Adrenal gland (tissue), 12 donors: Measurements from ENCODE around the gene IFT20. TPM values are rescaled to one million over a fixed set of nuclear protein-coding genes. Genes with fewer than 3 reads are reported as not detected.

Source experiments
- DNase-seq, 7 donors: peaks; one replicate each; pipeline ENCODE4 v3.0.0-alpha.2; 2019 to 2020
- H3K27ac ChIP-seq, 5 donors: fragments of 200-600 bp; sonication (generic) in 4 of 5; 1 replicate in 3 of 5; 2 replicates in 2 of 5; pipeline versions ENCODE4 v1.5.1 to v1.8.0; 2016 to 2020; ENCODE audit warnings: mild to moderate bottlenecking in 1 of 5
- H3K27me3 ChIP-seq: fragments of 200-600 bp; 2 replicates; pipeline ENCODE4 v1.8.0; 2021
- H3K36me3 ChIP-seq, 2 donors: fragments of 200-600 bp; replicated peaks in 1 of 2; 1 replicate in 1 of 2; 2 replicates in 1 of 2; pipeline versions ENCODE4 v1.5.1 to v1.8.0; 2018 to 2022
- H3K4me1 ChIP-seq, 2 donors: fragments of 200-600 bp; replicated peaks in 1 of 2; 1 replicate in 1 of 2; 2 replicates in 1 of 2; pipeline versions ENCODE4 v1.5.1 to v1.8.0; 2018 to 2021
- H3K4me3 ChIP-seq, 4 donors: fragments of 200-600 bp; sonication (generic) in 3 of 4; one replicate each; pipeline ENCODE4 v1.5.1; 2016 to 2018
- H3K9me3 ChIP-seq, 3 donors: fragments of 200-600 bp; sonication (generic) in 1 of 3; replicated peaks in 1 of 3; 1 replicate in 2 of 3; 2 replicates in 1 of 3; pipeline versions ENCODE4 v1.5.1 to v1.8.0; 2016 to 2021
- CTCF ChIP-seq, 6 experiments: fragments of 450-650 bp in 4 of 6; fragments of 200-600 bp in 2 of 6; sonication (generic) in 1 of 6; IDR thresholded peaks; 1 replicate in 5 of 6; 2 replicates in 1 of 6; pipeline versions ENCODE4 v1.5.1 to v1.8.0; 2016 to 2021; ENCODE audit warnings: antibody characterized with exemption in 6 of 6, mild to moderate bottlenecking in 2 of 6, moderate library complexity in 1 of 6
- POLR2A ChIP-seq, 2 donors: fragments of 450-650 bp; IDR thresholded peaks; one replicate each; pipeline ENCODE4 v1.6.1; 2017; ENCODE audit warnings: antibody characterized with exemption in 2 of 2, mild to moderate bottlenecking in 2 of 2, moderate library complexity in 1 of 2
- WGBS, 4 donors: extraction: QIAGEN DNeasy Blood & Tissue Kit in 2 of 4; methylation state at CpG; one replicate each; pipeline versions ENCODE4 v1.1.5 to v1.1.7; 2013 to 2017; 5-methylcytosine and 5-hydroxymethylcytosine counted together
- intact Hi-C, 2 donors: fragments of 100-400 bp; cut with DNase I; formaldehyde crosslinking; loops; one replicate each; pipeline versions ENCODE4 v1.14.1 to v1.15.0; 2022 to 2023
- polyA plus RNA-seq, 3 donors: library from polyadenylated mRNA; stranded (reverse); fragments of 200-250 nt in 2 of 3; fragments of 350-450 nt in 1 of 3; fragmentation: Illumina TruSeq in 1 of 3; extraction: RNeasy Lipid Tissue Mini Kit (QIAGEN cat#74804) in 1 of 3; gene quantifications; one replicate each; pipeline ENCODE4 v1.2.3, GENCODE V29; 2013 to 2014
- total RNA-seq, 9 donors: library from RNA; depleted of rRNA in 4 of 9; stranded (reverse); fragments of >200 nt in 4 of 9; fragments of 120-200 nt in 1 of 9; fragmentation: NEBNext Ultra II Directional in 1 of 9; extraction: Animal tissue kit (Norgen Biotek cat#: 25700) in 1 of 9; gene quantifications; one replicate each; pipeline versions ENCODE4 v1.1.0 to v1.2.4, GENCODE V29; 2013 to 2023
- donor health status: healthy with polysubstance abuse.
- donor health status: Bipolar disorder and iron deficiency.
- donor health status: DM: yes; HTN: yes; CAD: no.
- donor health status: DM: no; HTN: no; CAD: no.
- donor health status: DM: no; HTN: no; CAD: no.
- donor health status: DM: yes; HTN: yes; CAD: no.

IFT20 gene
- total and polyA plus RNA-seq, 12 donors = 24.5 to 100 (median 41.2) TPM

- 81 to 90% (median 84%) methylated on average over 7 of the region's 7 CpGs for WGBS, 4 donors
- DNase-seq = no peak
These were observed 15.0 kb upstream of the IFT20 start for GRCh38 chr17:28350271-28350670.

GRCh38 chr17:28348979-28349378, 13.7 kb upstream of the IFT20 start:
- no peaks in the 10 kb centered on the region for H3K9me3 ChIP-seq
- WGBS, 4 donors = 80 to 95% (median 81%) methylated on average over 3 of the region's 3 CpGs
- H3K36me3 ChIP-seq = peaks cover 0 to 88% of the 10 kb centered on the region in 2 donors
- peak overlapping the region in 2 of 5 donors; percentile 34 to 93 for H3K27ac ChIP-seq
- no peaks in the 10 kb centered on the region for H3K27me3 ChIP-seq
- peaks cover 27 to 38% of the 10 kb centered on the region in 2 donors for H3K4me1 ChIP-seq
- no peak for TF ChIP-seq POLR2A (IDR thresholded peaks at IDR 0.05)
- TF ChIP-seq CTCF (IDR thresholded peaks at IDR 0.05) = no peak
- intact Hi-C loops = no loop called here
- DNase-seq = no peak
- no peak overlapping the region for H3K4me3 ChIP-seq

More at GRCh38 chr17:28350271-28350670, 15.0 kb upstream of the IFT20 start:
- peaks cover 0 to 87% of the 10 kb centered on the region in 2 donors for H3K36me3 ChIP-seq
- H3K27ac ChIP-seq = no peak overlapping the region
- intact Hi-C loops = no loop called here
- peaks cover 24 to 35% of the 10 kb centered on the region in 2 donors for H3K4me1 ChIP-seq
- TF ChIP-seq CTCF (IDR thresholded peaks at IDR 0.05) (no peak), POLR2A (IDR thresholded peaks at IDR 0.05) (no peak)
- no peak overlapping the region for H3K4me3 ChIP-seq
- H3K9me3 ChIP-seq = no peaks in the 10 kb centered on the region
- H3K27me3 ChIP-seq = no peaks in the 10 kb centered on the region

GRCh38 chr17:28347261-28347891, 12.1 kb upstream of the IFT20 start:
- intact Hi-C loops = no loop called here
- Histone ChIP-seq H3K4me3 (no peak overlapping the region), H3K27ac (peak overlapping the region; percentile 64 to 93 (median 80)), H3K27me3 (no peaks in the 10 kb centered on the region), H3K4me1 (peaks cover 27 to 38% of the 10 kb centered on the region in 2 donors), H3K36me3 (peaks cover 0 to 88% of the 10 kb centered on the region in 2 donors), H3K9me3 (no peaks in the 10 kb centered on the region)
- TF ChIP-seq POLR2A (IDR thresholded peaks at IDR 0.05) (peak in 1 of 2 donors; percentile 11), CTCF (IDR thresholded peaks at IDR 0.05) (no peak)
- 41 to 50% (median 46%) methylated on average over 5 to 8 of the region's 8 CpGs for WGBS, 4 donors
- peak in 6 of 7 donors; percentile 41 to 67 (median 62) for DNase-seq

- 28 to 40% (median 38%) methylated on average over 7 of the region's 7 CpGs for WGBS, 4 donors
- no peaks in the 10 kb centered on the region for H3K9me3 ChIP-seq
- TF ChIP-seq POLR2A (IDR thresholded peaks at IDR 0.05) = no peak
- TF ChIP-seq CTCF (IDR thresholded peaks at IDR 0.05) = peak; percentile 16 to 67 (median 62)
- peak; percentile 64 to 90 (median 85) for DNase-seq
- peaks cover 27 to 38% of the 10 kb centered on the region in 2 donors for H3K4me1 ChIP-seq
- peak overlapping the region; percentile 64 to 93 (median 80) for H3K27ac ChIP-seq
- no peaks in the 10 kb centered on the region for H3K27me3 ChIP-seq
- peaks cover 0 to 88% of the 10 kb centered on the region in 2 donors for H3K36me3 ChIP-seq
- intact Hi-C loops = no loop called here
- no peak overlapping the region for H3K4me3 ChIP-seq
These were observed 11.5 kb upstream of the IFT20 start for GRCh38 chr17:28346746-28347246.
